GM18520 (cell line): ENCODE data around the gene ROBO2.

ENCODE experiments used
- ATAC-seq: cut with Tn5 transposase; IDR thresholded peaks from one replicate; pipeline ENCODE4 v1.9.1; 2021; ENCODE audit not compliant: unreplicated experiment

The ROBO2 gene

GRCh38 chr3:77188210-77188609, 148.3 kb downstream of the ROBO2 start:
- ATAC-seq: no peak

GRCh38 chr3:77189258-77189657, 149.4 kb downstream of the ROBO2 start:
- ATAC-seq: no peak

- no peak for ATAC-seq
Observed at GRCh38 chr3:77189684-77190083, 149.8 kb downstream of the ROBO2 start.

- ATAC-seq: no peak
Observed at GRCh38 chr3:77190374-77190773, 150.5 kb downstream of the ROBO2 start.

- no peak for ATAC-seq
Observed at GRCh38 chr3:77191014-77191413, 151.1 kb downstream of the ROBO2 start.

GRCh38 chr3:77191640-77192039, 151.7 kb downstream of the ROBO2 start:
- no peak for ATAC-seq

GRCh38 chr3:77195766-77196545, 156.1 kb downstream of the ROBO2 start:
- ATAC-seq: no peak

- ATAC-seq: no peak
Observed at GRCh38 chr3:77197408-77197807, 157.5 kb downstream of the ROBO2 start.

GRCh38 chr3:77203851-77204250, 164.0 kb downstream of the ROBO2 start:
- no peak for ATAC-seq

- ATAC-seq: no peak
Observed at GRCh38 chr3:77204788-77205187, 164.9 kb downstream of the ROBO2 start.

- no peak for ATAC-seq
Observed at GRCh38 chr3:77207753-77208152, 167.9 kb downstream of the ROBO2 start.

GRCh38 chr3:77222701-77223100, 182.8 kb downstream of the ROBO2 start:
- no peak for ATAC-seq

- ATAC-seq: no peak
Observed at GRCh38 chr3:77227567-77227966, 187.7 kb downstream of the ROBO2 start.

GRCh38 chr3:77232557-77232956, 192.7 kb downstream of the ROBO2 start:
- no peak for ATAC-seq

GRCh38 chr3:77234004-77234403, 194.1 kb downstream of the ROBO2 start:
- ATAC-seq: no peak

GRCh38 chr3:77236118-77236517, 196.2 kb downstream of the ROBO2 start:
- ATAC-seq: no peak

GRCh38 chr3:77240072-77240650, 200.3 kb downstream of the ROBO2 start:
- no peak for ATAC-seq

- no peak for ATAC-seq
Observed at GRCh38 chr3:77242371-77242770, 202.5 kb downstream of the ROBO2 start.

- no peak for ATAC-seq
Observed at GRCh38 chr3:77244981-77245380, 205.1 kb downstream of the ROBO2 start.

- no peak for ATAC-seq
Observed at GRCh38 chr3:77247061-77247460, 207.2 kb downstream of the ROBO2 start.

- ATAC-seq: no peak
Observed at GRCh38 chr3:77247817-77248216, 207.9 kb downstream of the ROBO2 start.

- no peak for ATAC-seq
Observed at GRCh38 chr3:77248420-77248819, 208.5 kb downstream of the ROBO2 start.

- no peak for ATAC-seq
Observed at GRCh38 chr3:77251136-77251535, 211.2 kb downstream of the ROBO2 start.
